Suppressor macrophage treated with lipopolysaccharide for 4 hours (primary cell): ENCODE measurements around the gene DPP7.

Source experiments
- DNase-seq: peaks from one replicate; pipeline ENCODE4 v3.0.0-alpha.2; 2020

Gene DPP7

GRCh38 chr9:137110911-137111787 lies 3.4 kb downstream of the DPP7 start:
- no peak for DNase-seq

- no peak for DNase-seq
Measured at GRCh38 chr9:137110147-137110910, 4.2 kb downstream of the DPP7 start.

DNA sequence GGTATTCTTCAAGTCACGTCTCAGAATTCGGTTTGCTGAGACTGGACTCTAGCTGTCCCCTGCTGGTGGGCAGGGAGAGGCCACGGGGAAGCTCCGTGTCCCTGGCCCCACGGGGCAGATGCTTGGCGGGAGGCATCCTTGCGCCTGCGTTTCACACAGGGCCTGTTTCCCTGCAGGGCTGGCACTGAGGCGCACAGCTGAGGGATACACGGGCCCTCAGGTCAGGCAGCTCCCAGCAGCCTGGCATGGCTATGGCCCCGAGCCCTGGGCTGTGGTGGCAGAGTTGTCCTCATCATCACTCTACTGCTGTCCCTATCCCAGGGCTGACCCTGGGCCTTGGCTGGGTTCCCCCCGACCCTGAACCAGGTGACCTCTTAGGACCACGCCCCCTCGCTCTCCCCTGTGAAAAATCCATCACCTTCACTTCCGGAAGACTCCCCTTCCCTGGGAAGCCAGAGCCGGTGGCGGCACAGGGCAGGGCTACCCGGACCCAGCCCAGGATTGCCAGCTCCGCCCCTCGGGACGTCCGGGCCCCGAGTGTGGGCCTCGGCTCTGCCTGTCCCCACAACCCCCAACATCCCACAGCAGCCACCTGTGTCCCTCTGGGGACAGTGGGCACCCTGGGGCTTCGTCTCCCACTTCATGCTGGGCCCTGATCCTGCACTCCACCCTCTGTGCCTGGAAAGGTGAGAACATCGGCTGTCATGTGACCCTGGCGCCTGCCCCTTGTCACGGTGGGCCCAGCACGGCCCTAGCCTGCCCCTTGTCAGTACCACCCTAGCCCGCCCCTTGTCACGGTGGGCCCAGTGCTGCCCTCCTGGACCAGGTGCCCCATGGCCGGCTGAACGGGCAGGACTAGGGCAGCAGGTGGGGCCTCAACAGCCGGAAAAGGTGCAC lies 5.0 kb downstream of the DPP7 start:
- no peak for DNase-seq

GRCh38 chr9:137108608-137109249 lies 5.8 kb downstream of the DPP7 start:
- no peak for DNase-seq

DNA sequence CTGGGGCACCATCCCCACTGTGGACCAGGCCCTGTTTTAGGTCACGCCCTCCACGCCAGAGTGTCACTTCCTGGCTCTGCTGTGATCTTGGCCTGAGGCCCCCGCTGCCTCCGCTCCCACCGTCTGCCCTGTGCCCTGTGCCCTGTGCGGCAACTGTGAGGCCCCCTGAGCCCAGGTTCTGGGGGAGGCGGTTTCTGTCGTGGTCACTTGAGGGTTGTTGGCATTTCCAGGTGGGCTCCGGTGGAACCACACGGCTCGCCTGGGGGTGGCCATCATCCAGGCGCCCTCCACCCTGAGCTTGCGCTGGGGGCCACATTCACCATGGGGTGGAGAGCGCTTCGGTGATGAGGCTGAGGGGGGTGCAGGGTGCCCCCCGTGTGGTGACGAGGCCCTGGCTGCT lies 6.6 kb downstream of the DPP7 start:
- no peak for DNase-seq

GRCh38 chr9:137107312-137107921 lies 7.1 kb downstream of the DPP7 start:
- DNase-seq, result no peak

DNA sequence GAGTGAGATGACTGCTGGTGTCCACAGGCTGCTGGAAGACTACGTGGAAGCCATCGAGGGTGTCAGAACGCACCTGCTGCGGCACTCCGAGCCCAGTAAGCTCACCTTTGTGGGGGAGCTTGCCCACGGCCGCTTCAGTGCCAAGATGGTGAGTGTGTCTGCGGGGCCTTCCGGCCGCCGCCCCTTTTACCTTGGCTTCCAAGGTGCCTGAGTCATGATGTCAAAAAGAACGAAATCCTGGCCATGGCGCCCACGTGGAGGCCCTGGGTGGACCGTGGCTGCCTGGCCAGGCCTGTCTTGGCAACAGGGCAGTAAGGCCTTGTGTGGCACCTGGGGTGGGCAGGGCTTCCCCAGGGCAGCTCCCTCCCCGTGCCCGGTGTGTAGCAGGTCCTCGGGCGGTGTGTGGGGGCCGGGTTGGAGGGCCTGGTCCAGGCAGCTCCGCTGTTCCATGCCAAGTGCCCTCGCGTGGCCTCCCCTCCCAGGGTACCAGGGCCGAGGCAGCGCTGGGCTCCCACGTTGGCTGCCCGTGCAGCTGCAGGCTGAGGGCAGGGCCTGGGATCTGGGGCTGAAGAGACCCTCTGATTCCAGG lies 7.8 kb downstream of the DPP7 start:
- DNase-seq, result no peak

DNA sequence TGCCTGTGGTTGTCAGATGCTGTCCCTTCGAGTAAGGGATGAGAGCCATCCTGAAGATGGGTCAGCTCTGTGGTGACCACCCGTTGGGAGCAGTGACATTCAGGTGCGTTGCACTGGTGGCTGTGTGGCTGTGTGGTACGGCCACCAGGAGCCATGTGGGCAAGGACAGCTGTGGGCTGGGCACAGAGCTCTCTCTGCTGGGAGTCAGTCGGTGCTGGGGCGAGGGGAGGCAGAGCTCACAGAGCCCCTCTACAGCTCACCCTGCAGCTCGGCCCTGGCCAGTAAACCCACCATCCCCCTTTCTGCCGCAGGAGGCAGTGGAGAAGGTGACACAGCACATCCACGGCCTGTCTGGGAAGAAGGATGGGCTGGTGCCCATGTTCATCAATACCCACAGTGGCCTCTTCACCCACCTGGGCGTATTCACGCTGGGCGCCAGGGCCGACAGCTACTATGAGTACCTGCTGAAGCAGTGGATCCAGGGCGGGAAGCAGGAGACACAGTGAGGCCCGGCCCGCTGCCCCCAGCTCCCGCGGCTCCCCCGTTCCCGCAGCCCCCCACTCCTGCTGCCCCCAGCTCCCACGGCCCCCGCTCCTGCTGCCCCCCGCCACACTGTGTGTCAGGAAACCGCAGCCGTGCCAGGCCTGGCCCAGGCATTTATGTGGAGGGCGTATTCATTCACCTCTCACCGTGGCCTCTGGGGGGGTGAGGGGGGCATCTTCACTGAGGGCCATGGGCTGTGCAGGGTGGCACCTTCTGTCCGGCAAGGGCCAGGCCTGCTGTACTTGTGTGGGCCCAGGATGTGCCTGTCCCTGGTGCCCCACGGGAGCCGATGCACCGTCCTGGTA lies 8.5 kb downstream of the DPP7 start:
- DNase-seq, result no peak

DNA sequence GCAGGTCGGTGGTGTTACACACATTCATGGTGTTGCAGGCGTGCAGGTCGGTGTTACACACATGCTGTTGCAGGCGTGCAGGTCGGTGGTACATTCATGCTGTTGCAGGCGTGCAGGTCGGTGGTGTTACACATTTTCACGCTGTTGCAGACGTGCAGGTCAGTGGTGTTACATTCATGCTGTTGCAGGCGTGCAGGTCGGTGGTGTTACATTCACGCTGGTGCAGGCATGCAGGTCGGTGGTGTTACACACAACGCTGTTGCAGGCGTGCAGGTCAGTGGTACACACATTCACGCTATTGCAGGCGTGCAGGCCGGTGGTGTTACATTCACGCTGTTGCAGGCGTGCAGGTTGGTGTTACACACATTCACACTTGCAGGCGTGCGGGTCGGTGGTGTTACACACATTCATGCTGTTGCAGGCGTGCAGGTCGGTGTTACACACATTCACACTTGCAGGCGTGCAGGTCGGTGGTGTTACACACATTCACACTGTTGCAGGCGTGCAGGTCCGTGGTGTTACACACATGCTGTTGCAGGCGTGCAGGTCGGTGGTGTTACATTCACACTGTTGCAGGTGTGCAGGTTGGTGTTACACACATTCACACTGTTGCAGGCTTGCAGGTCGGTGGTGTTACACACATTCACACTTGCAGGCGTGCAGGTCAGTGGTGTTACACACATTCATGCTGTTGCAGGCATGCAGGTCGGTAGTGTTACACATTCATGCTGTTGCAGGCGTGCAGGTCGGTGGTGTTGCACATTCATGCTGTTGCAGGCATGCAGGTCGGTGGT lies 11.1 kb downstream of the DPP7 start:
- DNase-seq, result no peak

DNA sequence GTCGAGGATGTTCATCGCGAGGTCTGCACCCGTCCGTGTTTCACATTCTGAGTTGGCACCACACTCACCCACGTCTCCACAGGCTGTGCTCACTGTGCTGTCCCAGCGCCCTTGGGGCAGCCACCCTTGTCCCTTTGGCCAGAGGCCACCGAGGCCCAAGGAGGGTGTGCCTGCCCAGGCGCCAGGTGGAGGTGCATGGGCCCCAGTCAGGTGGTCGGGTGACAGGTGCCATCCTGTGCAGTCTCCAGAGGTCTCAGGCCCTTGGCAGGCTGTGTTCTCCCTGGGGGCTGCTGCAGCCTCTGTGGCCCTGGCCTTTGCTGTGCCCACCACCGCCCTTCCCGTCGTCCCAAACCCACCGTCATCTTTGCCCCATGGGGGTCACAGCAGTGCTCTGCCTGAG lies 15.3 kb downstream of the DPP7 start:
- DNase-seq, result no peak

DNA sequence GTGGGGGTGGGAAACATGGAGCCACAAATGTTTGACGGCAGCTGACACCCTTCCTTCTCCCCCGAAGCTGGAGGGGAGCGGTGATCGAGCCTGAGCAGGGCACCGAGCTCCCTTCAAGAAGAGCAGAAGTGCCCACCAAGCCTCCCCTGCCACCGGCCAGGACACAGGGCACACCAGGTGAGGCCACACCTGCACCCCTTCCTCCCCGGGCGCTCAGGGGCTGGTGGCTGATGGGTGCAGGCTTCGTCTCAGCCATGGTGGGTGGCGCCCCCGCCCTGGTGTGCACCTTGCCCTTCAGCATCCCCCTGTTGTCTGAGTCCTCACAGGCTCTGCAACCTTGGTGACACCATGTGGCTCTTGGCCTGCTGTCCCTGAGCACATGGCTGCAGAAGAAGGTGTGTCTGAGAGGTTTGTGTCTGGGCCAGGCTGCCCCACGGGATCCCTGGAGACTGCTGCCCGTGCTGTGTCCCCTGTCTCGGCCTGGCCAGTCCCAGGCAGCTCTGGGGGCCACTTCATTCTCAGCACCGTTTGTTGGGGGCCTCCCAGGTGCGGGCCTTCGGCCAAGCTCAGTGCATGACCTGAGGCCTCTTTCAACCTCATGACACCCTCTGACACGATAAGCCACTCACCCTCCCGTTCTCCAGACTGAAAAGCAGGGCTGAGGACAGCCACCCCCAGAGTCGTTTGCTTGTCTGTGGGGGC lies 16.6 kb downstream of the DPP7 start:
- no peak for DNase-seq

- no peak for DNase-seq
Measured at GRCh38 chr9:137096785-137097546, 17.6 kb downstream of the DPP7 start.

- DNase-seq, result no peak
Measured at GRCh38 chr9:137095664-137096517, 18.6 kb downstream of the DPP7 start.

DNA sequence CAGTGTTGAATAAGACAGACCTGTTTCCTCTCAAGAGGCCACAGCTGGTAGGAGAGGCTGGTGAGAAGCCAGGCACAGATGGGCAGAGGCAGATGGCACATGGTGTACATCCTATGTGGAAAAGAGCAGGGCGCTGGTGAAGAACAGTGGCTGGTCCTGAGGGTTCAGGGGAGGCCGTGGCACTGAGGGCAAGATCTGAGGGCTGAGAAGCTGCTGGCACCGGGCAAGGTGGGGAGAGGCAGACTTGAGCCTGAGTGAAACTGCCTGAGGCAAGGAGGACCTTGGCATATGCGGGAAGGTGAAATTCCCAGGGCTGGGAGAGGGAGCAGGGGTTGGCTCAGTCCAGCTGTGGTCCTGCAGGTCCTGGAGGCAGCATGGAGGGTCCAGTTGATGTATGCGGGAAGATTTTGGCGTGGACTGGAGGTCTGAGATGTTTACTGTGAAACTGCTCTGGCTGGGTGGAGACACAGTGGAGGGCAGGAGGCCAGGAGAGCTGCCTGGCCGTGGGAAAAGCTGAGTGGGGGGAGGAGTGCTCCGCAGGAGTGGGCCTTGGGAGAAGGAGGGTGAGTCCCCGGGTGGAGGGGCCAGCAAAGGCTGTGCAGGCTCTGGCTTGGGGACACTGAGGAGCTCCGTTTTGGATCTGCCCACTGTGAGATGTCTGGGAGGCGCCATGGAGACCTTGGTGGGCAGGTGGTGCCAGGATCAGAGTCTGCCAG lies 25.1 kb downstream of the DPP7 start:
- DNase-seq, result no peak

- DNase-seq, result no peak
Measured at GRCh38 chr9:137088121-137088520, 26.4 kb downstream of the DPP7 start.

GRCh38 chr9:137087409-137087925 lies 27.1 kb downstream of the DPP7 start:
- DNase-seq, result no peak
